ENCODE measurements around the gene CXADR.

DNA sequence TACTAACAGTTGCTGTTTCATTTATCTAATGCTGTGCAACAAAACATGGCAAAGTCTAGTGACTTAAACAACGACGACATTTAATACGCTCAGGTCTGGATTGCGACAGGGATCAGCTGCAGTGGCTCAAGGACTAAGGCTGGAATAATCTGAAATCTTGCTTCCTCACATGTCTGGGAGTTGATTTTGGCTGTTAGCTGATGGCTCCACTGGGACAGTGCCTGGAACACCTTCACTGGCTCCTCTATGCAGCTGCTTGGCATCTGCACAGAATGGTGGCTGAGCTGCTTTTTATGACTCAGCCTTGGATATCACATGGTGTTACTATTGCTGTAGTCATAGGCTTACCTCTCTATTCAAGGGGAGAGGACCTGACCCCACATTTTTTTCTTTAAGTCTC, 123.9 kb downstream of the CXADR start:
- TF ChIP-seq, protein P1, sequence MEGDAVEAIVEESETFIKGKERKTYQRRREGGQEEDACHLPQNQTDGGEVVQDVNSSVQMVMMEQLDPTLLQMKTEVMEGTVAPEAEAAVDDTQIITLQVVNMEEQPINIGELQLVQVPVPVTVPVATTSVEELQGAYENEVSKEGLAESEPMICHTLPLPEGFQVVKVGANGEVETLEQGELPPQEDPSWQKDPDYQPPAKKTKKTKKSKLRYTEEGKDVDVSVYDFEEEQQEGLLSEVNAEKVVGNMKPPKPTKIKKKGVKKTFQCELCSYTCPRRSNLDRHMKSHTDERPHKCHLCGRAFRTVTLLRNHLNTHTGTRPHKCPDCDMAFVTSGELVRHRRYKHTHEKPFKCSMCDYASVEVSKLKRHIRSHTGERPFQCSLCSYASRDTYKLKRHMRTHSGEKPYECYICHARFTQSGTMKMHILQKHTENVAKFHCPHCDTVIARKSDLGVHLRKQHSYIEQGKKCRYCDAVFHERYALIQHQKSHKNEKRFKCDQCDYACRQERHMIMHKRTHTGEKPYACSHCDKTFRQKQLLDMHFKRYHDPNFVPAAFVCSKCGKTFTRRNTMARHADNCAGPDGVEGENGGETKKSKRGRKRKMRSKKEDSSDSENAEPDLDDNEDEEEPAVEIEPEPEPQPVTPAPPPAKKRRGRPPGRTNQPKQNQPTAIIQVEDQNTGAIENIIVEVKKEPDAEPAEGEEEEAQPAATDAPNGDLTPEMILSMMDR (IDR thresholded peaks at IDR 0.05): no peak
- no peak for TF ChIP-seq ZFX (IDR thresholded peaks at IDR 0.05; ENCODE audit: borderline replicate concordance)

Data from 22Rv1 (cell line).